Activated CD4-positive, alpha-beta T cell treated with anti-CD3 and anti-CD28 coated beads, Interleukin-2, Interleukin-4, amounts not matched to agents 100 ng/mL and 50 ng/mL, durations not matched to agents 16 hours and 8 hours (primary cell): ENCODE data around the gene UAP1L1.
"Not testable (repeated sequence)": the region's sequence is repeated elsewhere in the genome, so short reads cannot be mapped to it uniquely, and the experiment has no call there.

Experiments used
- DNase-seq: peaks from one replicate; pipeline ENCODE4 v3.0.0-alpha.2; 2020; ENCODE audit warnings: low spot score

UAP1L1 gene

GRCh38 chr9:137057545-137057944 lies 19.8 kb upstream of the UAP1L1 start:
- DNase-seq = no peak

GRCh38 chr9:137058521-137059234 lies 18.6 kb upstream of the UAP1L1 start:
- DNase-seq = no peak

GRCh38 chr9:137062384-137062783 lies 14.9 kb upstream of the UAP1L1 start:
- no peak for DNase-seq

- not testable (repeated sequence) for DNase-seq
Measured at GRCh38 chr9:137062798-137063197, 14.5 kb upstream of the UAP1L1 start.

- no peak for DNase-seq
Measured at GRCh38 chr9:137063311-137064026, 13.8 kb upstream of the UAP1L1 start.

GRCh38 chr9:137064027-137064879 lies 13.1 kb upstream of the UAP1L1 start:
- peak; percentile 62 for DNase-seq

GRCh38 chr9:137064880-137065164 lies 12.5 kb upstream of the UAP1L1 start:
- no peak for DNase-seq

GRCh38 chr9:137065336-137065967 lies 11.9 kb upstream of the UAP1L1 start:
- DNase-seq = no peak

- DNase-seq = no peak
Measured at GRCh38 chr9:137066096-137066861, 11.0 kb upstream of the UAP1L1 start.

- peak; percentile 91 for DNase-seq
Measured at GRCh38 chr9:137067860-137068538, 9.3 kb upstream of the UAP1L1 start.

- DNase-seq = no peak
Measured at GRCh38 chr9:137068539-137069507, 8.5 kb upstream of the UAP1L1 start.

GRCh38 chr9:137069508-137070091 lies 7.7 kb upstream of the UAP1L1 start:
- no peak for DNase-seq

GRCh38 chr9:137070201-137070905 lies 7.0 kb upstream of the UAP1L1 start, which contains the start of gene SAPCD2:
SAPCD2 (minus strand) TSS chr9:137070557; CDS start chr9:137070460, 97 bp downstream.
- peak; percentile 88 for DNase-seq

GRCh38 chr9:137070906-137071275 lies 6.4 kb upstream of the UAP1L1 start:
- no peak for DNase-seq

GRCh38 chr9:137071282-137071681 lies 6.0 kb upstream of the UAP1L1 start:
- no peak for DNase-seq

- DNase-seq = no peak
Measured at GRCh38 chr9:137073992-137074399, 3.3 kb upstream of the UAP1L1 start.

GRCh38 chr9:137074657-137075274 lies 2.6 kb upstream of the UAP1L1 start:
- no peak for DNase-seq

- no peak for DNase-seq
Measured at GRCh38 chr9:137075275-137075775, 2.0 kb upstream of the UAP1L1 start.
